Peyer's patch (tissue), 4 donors: ENCODE results near the gene DCHS1. TPM values are rescaled to one million over a fixed set of nuclear protein-coding genes. Genes with fewer than 3 reads are reported as not detected.

Experiments
- DNase-seq, 3 donors: peaks; one replicate each; pipeline ENCODE4 v3.0.0-alpha.2; 2017 to 2019
- H3K27ac ChIP-seq, 4 donors: fragments of 200-600 bp; sonication (generic); one replicate each; pipeline ENCODE4 v1.5.1; 2016 to 2019
- H3K27me3 ChIP-seq, 2 donors: fragments of 200-600 bp; sonication (generic); one replicate each; pipeline ENCODE4 v1.5.1; 2019
- H3K36me3 ChIP-seq, 3 donors: fragments of 200-600 bp; sonication (generic); one replicate each; pipeline ENCODE4 v1.5.1; 2016 to 2019
- H3K4me1 ChIP-seq, 4 donors: fragments of 200-600 bp; sonication (generic); one replicate each; pipeline ENCODE4 v1.5.1; 2016 to 2019
- H3K4me3 ChIP-seq, 4 donors: fragments of 200-600 bp; sonication (generic); 1 replicate in 3 of 4; 2 replicates in 1 of 4; pipeline ENCODE4 v1.5.1; 2016 to 2019; ENCODE audit warnings: mild to moderate bottlenecking in 1 of 4
- H3K9me3 ChIP-seq, 4 donors: fragments of 200-600 bp; sonication (generic); one replicate each; pipeline ENCODE4 v1.5.1; 2016 to 2019; ENCODE audit warnings: mild to moderate bottlenecking in 1 of 4
- CTCF ChIP-seq, 6 experiments: fragments of 450-650 bp in 4 of 6; fragments of 200-600 bp in 2 of 6; sonication (generic) in 1 of 6; IDR thresholded peaks; one replicate each; pipeline ENCODE4 v1.5.1; 2017 to 2019; ENCODE audit warnings: antibody characterized with exemption in 6 of 6, mild to moderate bottlenecking in 3 of 6, moderate library complexity in 1 of 6
- POLR2A ChIP-seq, 2 donors: fragments of 450-650 bp; IDR thresholded peaks; one replicate each; pipeline ENCODE4 v1.5.1; 2017; ENCODE audit warnings: antibody characterized with exemption in 2 of 2, mild to moderate bottlenecking in 2 of 2, moderate library complexity in 2 of 2
- total RNA-seq, 4 donors: library from RNA; depleted of rRNA; stranded (reverse); fragments of >200 nt; gene quantifications; one replicate each; pipeline ENCODE4 v1.1.0, GENCODE V29; 2016

DCHS1 gene
- total RNA-seq, 4 donors from 2014 or later = 2.8 to 12.4 (median 9.7) TPM

GRCh38 chr11:6667733-6668374 lies 12.2 kb upstream of the DCHS1 start:
- Histone ChIP-seq H3K36me3 (no peaks in the 10 kb centered on the region), H3K4me3 (no peak overlapping the region), H3K27me3 (no peaks in the 10 kb centered on the region), H3K4me1 (no peaks in the 10 kb centered on the region), H3K27ac (no peak overlapping the region), H3K9me3 (no peaks in the 10 kb centered on the region)
- DNase-seq = no peak
- no peak for TF ChIP-seq POLR2A (IDR thresholded peaks at IDR 0.05)
- TF ChIP-seq CTCF (IDR thresholded peaks at IDR 0.05) = peak; percentile 41 to 88 (median 54)

- Histone ChIP-seq H3K4me3 (no peak overlapping the region), H3K27ac (no peak overlapping the region), H3K9me3 (no peaks in the 10 kb centered on the region), H3K4me1 (no peaks in the 10 kb centered on the region), H3K27me3 (no peaks in the 10 kb centered on the region), H3K36me3 (no peaks in the 10 kb centered on the region)
- no peak for DNase-seq
- TF ChIP-seq CTCF (IDR thresholded peaks at IDR 0.05) (no peak), POLR2A (IDR thresholded peaks at IDR 0.05) (no peak)
These were observed 10.9 kb upstream of the DCHS1 start for GRCh38 chr11:6666302-6667183.

GRCh38 chr11:6664551-6664950 lies 8.9 kb upstream of the DCHS1 start:
- no peak overlapping the region for H3K4me3 ChIP-seq
- H3K27me3 ChIP-seq = no peaks in the 10 kb centered on the region
- no peaks in the 10 kb centered on the region for H3K36me3 ChIP-seq
- H3K27ac ChIP-seq = no peak overlapping the region
- H3K4me1 ChIP-seq = no peaks in the 10 kb centered on the region
- no peak for TF ChIP-seq POLR2A (IDR thresholded peaks at IDR 0.05)
- no peak for TF ChIP-seq CTCF (IDR thresholded peaks at IDR 0.05)
- H3K9me3 ChIP-seq = no peaks in the 10 kb centered on the region
- DNase-seq = no peak

- no peak for DNase-seq
- no peaks in the 10 kb centered on the region for H3K27me3 ChIP-seq
- TF ChIP-seq CTCF (IDR thresholded peaks at IDR 0.05) (no peak), POLR2A (IDR thresholded peaks at IDR 0.05) (no peak)
- no peaks in the 10 kb centered on the region for H3K36me3 ChIP-seq
- H3K9me3 ChIP-seq = no peaks in the 10 kb centered on the region
- no peak overlapping the region for H3K4me3 ChIP-seq
- no peak overlapping the region for H3K27ac ChIP-seq
- no peaks in the 10 kb centered on the region for H3K4me1 ChIP-seq
These were observed 8.3 kb upstream of the DCHS1 start for GRCh38 chr11:6663794-6664469.

GRCh38 chr11:6660712-6661111 lies 5.1 kb upstream of the DCHS1 start:
- Histone ChIP-seq H3K27me3 (no peaks in the 10 kb centered on the region), H3K4me1 (no peaks in the 10 kb centered on the region), H3K27ac (no peak overlapping the region), H3K36me3 (no peaks in the 10 kb centered on the region), H3K9me3 (no peaks in the 10 kb centered on the region), H3K4me3 (no peak overlapping the region)
- DNase-seq = no peak
- TF ChIP-seq CTCF (IDR thresholded peaks at IDR 0.05) = no peak
- no peak for TF ChIP-seq POLR2A (IDR thresholded peaks at IDR 0.05)
